Measurements from ENCODE around the gene PPM1G. TPM values are rescaled to one million over a fixed set of nuclear protein-coding genes. Genes with fewer than 3 reads are reported as not detected.

Gene PPM1G
- total RNA-seq, 1 experiment from 2014 or later, result 147 TPM

- intact Hi-C loops (cut with micrococcal nuclease; ENCODE audit: unreplicated experiment), result no loop called here
These were observed 13.6 kb upstream of the PPM1G start for GRCh38 chr2:27422958-27423357.

GRCh38 chr2:27421660-27422250, 12.4 kb upstream of the PPM1G start:
- TF ChIP-seq CTCF (conservative IDR thresholded peaks at IDR 0.05; ENCODE audit: low read depth, low read length) (no peak), EZH2 (IDR thresholded peaks at IDR 0.05; ENCODE audit: borderline replicate concordance, low read depth, low read length, poor library complexity, severe bottlenecking) (no peak)
- Histone ChIP-seq H3K9me3 (ENCODE audit: low read depth, low read length, poor library complexity, severe bottlenecking) (no peaks in the 10 kb centered on the region), H3K4me1 (ENCODE audit: insufficient read depth, low read length, poor library complexity, severe bottlenecking) (no peaks in the 10 kb centered on the region), H3K4me3 (ENCODE audit: low read depth, low read length, poor library complexity, severe bottlenecking) (no peak overlapping the region), H3K27me3 (replicated peaks; ENCODE audit: insufficient read depth, low read depth, low read length, poor library complexity) (no peaks in the 10 kb centered on the region), H3K27ac (ENCODE audit: low read depth, low read length, poor library complexity, severe bottlenecking) (no peak overlapping the region), H3K36me3 (ENCODE audit: insufficient read depth, low read length, poor library complexity, severe bottlenecking) (no peaks in the 10 kb centered on the region)
- CTCF ChIA-PET, result no interaction called here
- no TSS peak for BruUV-seq (replicated peaks)
- intact Hi-C loops (cut with micrococcal nuclease; ENCODE audit: unreplicated experiment), result no loop called here
- POLR2A ChIA-PET (ENCODE audit: low non-redundant PET), result no interaction called here
- no peak for DNase-seq (ENCODE audit: low spot score)

More at GRCh38 chr2:27422958-27423357, 13.6 kb upstream of the PPM1G start:
- no peak overlapping the region for H3K27ac ChIP-seq (ENCODE audit: low read depth, low read length, poor library complexity, severe bottlenecking)
- no peak for DNase-seq (ENCODE audit: low spot score)
- POLR2A ChIA-PET (ENCODE audit: low non-redundant PET), result no interaction called here
- CTCF ChIA-PET, result no interaction called here
- BruUV-seq (replicated peaks), result no TSS peak
- no peaks in the 10 kb centered on the region for H3K27me3 ChIP-seq (replicated peaks; ENCODE audit: insufficient read depth, low read depth, low read length, poor library complexity)
- TF ChIP-seq EZH2 (IDR thresholded peaks at IDR 0.05; ENCODE audit: borderline replicate concordance, low read depth, low read length, poor library complexity, severe bottlenecking) (no peak), CTCF (conservative IDR thresholded peaks at IDR 0.05; ENCODE audit: low read depth, low read length) (no peak)
- no peak overlapping the region for H3K4me3 ChIP-seq (ENCODE audit: low read depth, low read length, poor library complexity, severe bottlenecking)
- no peaks in the 10 kb centered on the region for H3K4me1 ChIP-seq (ENCODE audit: insufficient read depth, low read length, poor library complexity, severe bottlenecking)
- H3K9me3 ChIP-seq (ENCODE audit: low read depth, low read length, poor library complexity, severe bottlenecking), result no peaks in the 10 kb centered on the region
- no peaks in the 10 kb centered on the region for H3K36me3 ChIP-seq (ENCODE audit: insufficient read depth, low read length, poor library complexity, severe bottlenecking)

GRCh38 chr2:27420996-27421395, 11.6 kb upstream of the PPM1G start:
- TF ChIP-seq EZH2 (IDR thresholded peaks at IDR 0.05; ENCODE audit: borderline replicate concordance, low read depth, low read length, poor library complexity, severe bottlenecking) (no peak), CTCF (conservative IDR thresholded peaks at IDR 0.05; ENCODE audit: low read depth, low read length) (no peak)
- ChIA-PET CTCF (no interaction called here), POLR2A (ENCODE audit: low non-redundant PET) (no interaction called here)
- Histone ChIP-seq H3K4me1 (ENCODE audit: insufficient read depth, low read length, poor library complexity, severe bottlenecking) (no peaks in the 10 kb centered on the region), H3K4me3 (ENCODE audit: low read depth, low read length, poor library complexity, severe bottlenecking) (no peak overlapping the region), H3K36me3 (ENCODE audit: insufficient read depth, low read length, poor library complexity, severe bottlenecking) (no peaks in the 10 kb centered on the region), H3K9me3 (ENCODE audit: low read depth, low read length, poor library complexity, severe bottlenecking) (no peaks in the 10 kb centered on the region), H3K27ac (ENCODE audit: low read depth, low read length, poor library complexity, severe bottlenecking) (no peak overlapping the region), H3K27me3 (replicated peaks; ENCODE audit: insufficient read depth, low read depth, low read length, poor library complexity) (no peaks in the 10 kb centered on the region)
- DNase-seq (ENCODE audit: low spot score), result no peak
- no TSS peak for BruUV-seq (replicated peaks)
- intact Hi-C loops (cut with micrococcal nuclease; ENCODE audit: unreplicated experiment), result no loop called here

All from A673 (cell line).